HepG2 (cell line): Measurements from ENCODE around the gene RPL36. TPM values are rescaled to one million over a fixed set of nuclear protein-coding genes. Genes with fewer than 3 reads are reported as not detected.
A peak's percentile ranks its signal among the peaks of the same experiment; 100 is the strongest.

Source experiments
- ATM ChIP-seq: fragments of 450-650 bp; IDR thresholded peaks from 2 replicates; pipeline ENCODE4 v1.7.1; 2017; ENCODE audit warnings: mild to moderate bottlenecking, borderline replicate concordance
- HMGA1 ChIP-seq: sonication (generic); formaldehyde crosslinking; conservative IDR thresholded peaks from 2 replicates; pipeline ENCODE4 v1.4.0; 2020; ENCODE audit warnings: missing genetic modification reagents
- LRRFIP1 ChIP-seq: sonication (generic); formaldehyde crosslinking; conservative IDR thresholded peaks from 2 replicates; pipeline ENCODE4 v1.4.0; 2020; ENCODE audit warnings: missing genetic modification reagents
- NCOA1 ChIP-seq: sonication (generic); formaldehyde crosslinking; IDR thresholded peaks from 2 replicates; pipeline ENCODE4 v1.9.0; 2021; ENCODE audit warnings: missing genetic modification reagents
- ONECUT2 ChIP-seq: sonication (generic); formaldehyde crosslinking; IDR thresholded peaks from 2 replicates; pipeline ENCODE4 v1.4.0; 2020; ENCODE audit warnings: missing genetic modification reagents
- SALL2 ChIP-seq: sonication (generic); formaldehyde crosslinking; IDR thresholded peaks from 2 replicates; pipeline ENCODE4 v1.8.1; 2023; ENCODE audit warnings: mild to moderate bottlenecking, missing genetic modification reagents, inconsistent platforms
- SNAPC4 ChIP-seq: sonication (generic); formaldehyde crosslinking; IDR thresholded peaks from 2 replicates; pipeline ENCODE4 v1.4.0; 2020; ENCODE audit warnings: mild to moderate bottlenecking, missing genetic modification reagents
- SYNCRIP ChIP-seq: fragments of 200-400 bp; formaldehyde crosslinking; IDR thresholded peaks from 2 replicates; pipeline ENCODE4 v1.6.1; 2018; ENCODE audit warnings: mild to moderate bottlenecking, low read depth, low read length; ENCODE audit not compliant: insufficient read depth
- ZBTB34 ChIP-seq: sonication (generic); formaldehyde crosslinking; IDR thresholded peaks from 2 replicates; pipeline ENCODE4 v1.8.0; 2022; ENCODE audit warnings: mild to moderate bottlenecking, missing genetic modification reagents
- ZBTB46 ChIP-seq: sonication (generic); formaldehyde crosslinking; IDR thresholded peaks from 2 replicates; pipeline ENCODE4 v1.4.0; 2020; ENCODE audit warnings: mild to moderate bottlenecking, missing genetic modification reagents, borderline replicate concordance
- ZNF263 ChIP-seq: sonication (generic); formaldehyde crosslinking; IDR thresholded peaks from 2 replicates; pipeline ENCODE4 v1.4.0; 2020; ENCODE audit warnings: missing genetic modification reagents
- ZNF513 ChIP-seq: sonication (generic); formaldehyde crosslinking; conservative IDR thresholded peaks from 2 replicates; pipeline ENCODE4 v1.5.0; 2020; ENCODE audit warnings: missing genetic modification reagents
- polyA plus RNA-seq, 8 experiments: library from polyadenylated mRNA; depleted of rRNA in 3 of 8; stranded (reverse) in 7 of 8; unstranded in 1 of 8; fragments of >200 nt; fragmentation: Illumina TruSeq in 4 of 8; extraction: Trizol in 4 of 8; gene quantifications; 2 replicates each; pipeline versions ENCODE4 v1.2.1 to v1.2.3, GENCODE V29; 2011 to 2016; ENCODE audit warnings: low read depth in 4 of 8, missing spikeins in 1 of 8, mixed read lengths in 1 of 8; ENCODE audit not compliant: insufficient read depth in 1 of 8
- total RNA-seq, 5 experiments: library from RNA; depleted of rRNA; stranded (reverse); fragments of >200 nt; fragmentation: Illumina TruSeq; extraction: Trizol; gene quantifications; 2 replicates each; pipeline ENCODE4 v1.2.3, GENCODE V29; 2016; ENCODE audit warnings: low read depth in 1 of 5

RPL36 gene
- total and polyA plus RNA-seq, 2 of the 13 experiments (the other 11 are each of a cell fraction or from before 2014, with no cell fraction given): 706 to 740 TPM

- TF ChIP-seq ZNF513 (CRISPR knock-in tag): no peak
- no peak for TF ChIP-seq NCOA1 (CRISPR knock-in tag)
- TF ChIP-seq ZBTB46 (CRISPR knock-in tag): no peak
- no peak for TF ChIP-seq ATM
- TF ChIP-seq ZBTB34 (CRISPR knock-in tag): no peak
- no peak for TF ChIP-seq SYNCRIP
- peak; percentile 34 for TF ChIP-seq SALL2 (CRISPR knock-in tag)
- no peak for TF ChIP-seq HMGA1 (CRISPR knock-in tag)
- no peak for TF ChIP-seq LRRFIP1
- 0 out of 2 replicates have a peak, but pooled peaks have one; percentile 17 for TF ChIP-seq SNAPC4
- TF ChIP-seq ZNF263: peak; percentile 13; the same call in 1 of the 2 replicates
- no peak for TF ChIP-seq ONECUT2 (CRISPR knock-in tag)
These were observed 30.1 kb downstream of the RPL36 start, which contains the start of the genes CATSPERD and LONP1 (continued) for GRCh38 chr19:5719961-5720790.
